K562 (cell line): Measurements from ENCODE around the gene VPS13D. TPM values are rescaled to one million over a fixed set of nuclear protein-coding genes. Genes with fewer than 3 reads are reported as not detected.

Experiments used
- ARID2 ChIP-seq: fragments of 450-650 bp; IDR thresholded peaks from 2 replicates; pipeline ENCODE4 v1.6.1; 2017; ENCODE audit warnings: antibody characterized with exemption, mild to moderate bottlenecking
- CHCHD3 ChIP-seq: fragments of 250-450 bp; sonication (Bioruptor Pico); IDR thresholded peaks from 2 replicates; pipeline ENCODE4 v2.1.2; 2022; ENCODE audit warnings: mild to moderate bottlenecking
- CXXC5 ChIP-seq: fragments of 250-450 bp; sonication (Bioruptor Pico); IDR thresholded peaks from 2 replicates; pipeline ENCODE4 v1.8.0; 2022; ENCODE audit warnings: inconsistent platforms, mild to moderate bottlenecking, moderate library complexity
- ETV6 ChIP-seq, 3 experiments: fragments of 150-350 bp in 1 of 3; sonication (generic) in 1 of 3; formaldehyde crosslinking in 1 of 3; IDR thresholded peaks; 2 replicates each; pipeline versions ENCODE4 v1.6.1 to v1.8.0; 2014 to 2022; ENCODE audit warnings: borderline replicate concordance in 2 of 3, low read depth in 2 of 3, antibody characterized with exemption in 1 of 3, low read length in 1 of 3, mild to moderate bottlenecking in 1 of 3, missing genetic modification reagents in 1 of 3
- FOSL1 ChIP-seq: fragments of 200-800 bp; sonication (Bioruptor generic); conservative IDR thresholded peaks from 2 replicates; pipeline ENCODE4 v1.6.1; 2016; ENCODE audit warnings: missing genetic modification characterization, missing compliant biosample characterization
- FOXA3 ChIP-seq, 2 experiments: fragments of 450-650 bp in 1 of 2; sonication (generic) in 1 of 2; formaldehyde crosslinking; IDR thresholded peaks in 1 of 2; conservative IDR thresholded peaks in 1 of 2; 2 replicates each; pipeline versions ENCODE4 v1.4.0 to v1.8.0; 2020 to 2022; ENCODE audit warnings: mild to moderate bottlenecking in 2 of 2, missing genetic modification reagents in 1 of 2
- GTF2F1 ChIP-seq: IDR thresholded peaks from 2 replicates; pipeline ENCODE4 v1.6.1; 2011; ENCODE audit warnings: low read depth, low read length, improper control_type of control experiment
- JUND ChIP-seq, 2 experiments: IDR thresholded peaks; 2 replicates in 1 of 2; 3 replicates in 1 of 2; pipeline ENCODE4 v1.6.1; 2011; ENCODE audit warnings: borderline replicate concordance in 2 of 2, low read depth in 2 of 2, low read length in 2 of 2, improper control_type of control experiment in 1 of 2, missing biosample characterization in 1 of 2, missing genetic modification characterization in 1 of 2, missing genetic modification reagents in 1 of 2
- NCOA4 ChIP-seq: fragments of 450-650 bp; IDR thresholded peaks from 2 replicates; pipeline ENCODE4 v1.6.1; 2018; ENCODE audit warnings: mild to moderate bottlenecking; ENCODE audit not compliant: partially characterized antibody
- POLR2A ChIP-seq: fragments of 450-650 bp; conservative IDR thresholded peaks from 2 replicates; pipeline ENCODE4 v1.6.1; 2016
- RAD51 ChIP-seq: fragments of 450-650 bp; IDR thresholded peaks from 2 replicates; pipeline ENCODE4 v1.7.1; 2016; ENCODE audit warnings: low read depth, mild to moderate bottlenecking, borderline replicate concordance
- RBM22 ChIP-seq: fragments of 200-400 bp; formaldehyde crosslinking; IDR thresholded peaks from 2 replicates; pipeline ENCODE4 v1.6.1; 2018; ENCODE audit warnings: low read length, low read depth; ENCODE audit not compliant: poor library complexity, severe bottlenecking
- RFX7 ChIP-seq: fragments of 250-450 bp; sonication (Bioruptor Pico); IDR thresholded peaks from 2 replicates; pipeline ENCODE4 v1.5.1; 2021; ENCODE audit warnings: mild to moderate bottlenecking
- VEZF1 ChIP-seq: fragments of 200-800 bp; sonication (Bioruptor generic); IDR thresholded peaks from 2 replicates; pipeline ENCODE4 v1.6.1; 2017; ENCODE audit warnings: missing genetic modification characterization, missing compliant biosample characterization
- ZNF583 ChIP-seq: fragments of 250-450 bp; sonication (Bioruptor Pico); IDR thresholded peaks from 2 replicates; pipeline ENCODE4 v1.4.0; 2020
- ZNF589 ChIP-seq: fragments of 200-800 bp; sonication (Bioruptor generic); IDR thresholded peaks from 2 replicates; pipeline ENCODE4 v1.6.1; 2016; ENCODE audit warnings: low read depth, missing genetic modification characterization, missing compliant biosample characterization
- ZNF639 ChIP-seq, 2 experiments: fragments of 200-800 bp in 1 of 2; sonication (Bioruptor generic) in 1 of 2; sonication (generic) in 1 of 2; formaldehyde crosslinking in 1 of 2; IDR thresholded peaks in 1 of 2; conservative IDR thresholded peaks in 1 of 2; 2 replicates each; pipeline versions ENCODE4 v1.5.0 to v1.6.1; 2016 to 2020; ENCODE audit warnings: missing compliant biosample characterization in 1 of 2, missing genetic modification characterization in 1 of 2, missing genetic modification reagents in 1 of 2
- ZNF76 ChIP-seq: fragments of 250-450 bp; sonication (Bioruptor Pico); IDR thresholded peaks from 2 replicates; pipeline ENCODE4 v1.4.0; 2020; ENCODE audit warnings: mild to moderate bottlenecking, moderate library complexity, borderline replicate concordance
- polyA plus RNA-seq, 8 experiments: library from polyadenylated mRNA; depleted of rRNA in 4 of 8; stranded (reverse) in 5 of 8; unstranded in 3 of 8; fragments of >200 nt; fragmentation: Nextera tagmentation in 2 of 8; fragmentation: Illumina TruSeq in 1 of 8; extraction: Ambion mirVana in 2 of 8; extraction: Trizol in 1 of 8; gene quantifications; 2 replicates each; pipeline versions ENCODE4 v1.2.1 to v1.2.3, GENCODE V29; 2011 to 2014; ENCODE audit warnings: inconsistent platforms in 1 of 8, missing spikeins in 1 of 8
- total RNA-seq, 7 experiments: library from RNA; depleted of rRNA in 6 of 7; stranded (reverse); fragments of >200 nt in 6 of 7; fragmentation: Illumina TruSeq in 2 of 7; extraction: Trizol in 2 of 7; gene quantifications; 2 replicates each; pipeline versions ENCODE4 v1.2.1 to v1.2.3, GENCODE V29; 2011 to 2021; ENCODE audit warnings: low replicate concordance in 1 of 7
- TF ChIP-seq, protein P1 (sequence below): sonication (generic); formaldehyde crosslinking; IDR thresholded peaks from 2 replicates; pipeline ENCODE4 v1.8.0; 2023; ENCODE audit warnings: mild to moderate bottlenecking, missing genetic modification reagents

VPS13D gene
- total and polyA plus RNA-seq, 9 of the 15 experiments (the other 6 are each of a cell fraction or from before 2014, with no cell fraction given): 6.1 to 51.5 (median 38.5) TPM

DNA sequence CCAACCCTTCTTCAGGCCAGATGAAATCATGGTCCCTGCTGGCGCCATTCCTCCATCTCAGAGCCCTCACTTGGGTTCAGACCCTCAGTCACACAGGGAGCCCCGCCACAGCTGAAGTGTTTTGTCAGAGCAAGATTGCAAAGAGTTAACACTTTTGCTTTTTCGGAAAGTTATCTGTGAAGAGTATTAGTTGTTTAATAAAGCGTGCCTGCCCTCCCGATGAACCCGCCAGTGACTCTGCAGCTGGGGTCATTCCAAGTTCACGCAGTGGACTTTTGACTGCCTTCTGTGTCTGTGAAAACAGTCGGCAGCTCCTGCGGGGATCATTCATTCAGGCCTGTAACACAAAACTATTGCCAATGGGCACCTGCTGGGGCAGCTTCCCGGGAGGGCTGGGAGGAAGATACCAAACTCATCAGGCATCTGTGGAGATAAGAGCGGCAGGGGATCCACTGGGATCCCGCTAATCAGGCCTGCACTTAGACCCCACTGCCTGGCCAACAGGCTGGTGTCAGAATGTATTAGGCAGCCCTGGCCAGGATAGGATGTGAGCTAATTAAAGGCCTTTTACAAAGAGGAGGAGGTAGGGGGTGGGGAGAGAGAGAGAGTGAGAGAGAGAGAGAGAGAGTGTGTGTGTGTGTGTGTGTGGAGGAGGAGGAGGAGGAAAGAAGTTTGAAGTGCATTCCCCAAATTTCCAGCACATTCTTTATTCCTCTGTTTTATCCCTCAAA lies 203.7 kb downstream of the VPS13D start (continued):
- TF ChIP-seq ZNF639 (CRISPR knock-in tag; conservative IDR thresholded peaks at IDR 0.05 in 1 of 2, IDR thresholded peaks at IDR 0.05 in 1 of 2): peak in 1 of 2 experiments; percentile 62; a peak in 2 of 4 replicates
- TF ChIP-seq ZNF76 (CRISPR knock-in tag): peak; percentile 14; the same call in 1 of the 2 replicates
- TF ChIP-seq CHCHD3 (CRISPR knock-in tag): no peak
- peak; percentile 87 for TF ChIP-seq NCOA4
- 0 out of 2 replicates have a peak, but pooled peaks have one; percentile 7 for TF ChIP-seq RFX7 (CRISPR knock-in tag)
- TF ChIP-seq ETV6 (IDR thresholded peaks at IDR 0.05; ENCODE audit: borderline replicate concordance in 1 of 2, low read depth in 2 of 2, low read length in 1 of 2): no peak
- no peak for TF ChIP-seq ETV6 (CRISPR knock-in tag; IDR thresholded peaks at IDR 0.05; ENCODE audit: borderline replicate concordance)
- TF ChIP-seq POLR2A: peak; percentile 47; the same call in 1 of the 2 replicates
- TF ChIP-seq CXXC5: peak; percentile 53; the same call in 1 of the 2 replicates
- peak; percentile 53 for TF ChIP-seq VEZF1
- TF ChIP-seq, protein P1, sequence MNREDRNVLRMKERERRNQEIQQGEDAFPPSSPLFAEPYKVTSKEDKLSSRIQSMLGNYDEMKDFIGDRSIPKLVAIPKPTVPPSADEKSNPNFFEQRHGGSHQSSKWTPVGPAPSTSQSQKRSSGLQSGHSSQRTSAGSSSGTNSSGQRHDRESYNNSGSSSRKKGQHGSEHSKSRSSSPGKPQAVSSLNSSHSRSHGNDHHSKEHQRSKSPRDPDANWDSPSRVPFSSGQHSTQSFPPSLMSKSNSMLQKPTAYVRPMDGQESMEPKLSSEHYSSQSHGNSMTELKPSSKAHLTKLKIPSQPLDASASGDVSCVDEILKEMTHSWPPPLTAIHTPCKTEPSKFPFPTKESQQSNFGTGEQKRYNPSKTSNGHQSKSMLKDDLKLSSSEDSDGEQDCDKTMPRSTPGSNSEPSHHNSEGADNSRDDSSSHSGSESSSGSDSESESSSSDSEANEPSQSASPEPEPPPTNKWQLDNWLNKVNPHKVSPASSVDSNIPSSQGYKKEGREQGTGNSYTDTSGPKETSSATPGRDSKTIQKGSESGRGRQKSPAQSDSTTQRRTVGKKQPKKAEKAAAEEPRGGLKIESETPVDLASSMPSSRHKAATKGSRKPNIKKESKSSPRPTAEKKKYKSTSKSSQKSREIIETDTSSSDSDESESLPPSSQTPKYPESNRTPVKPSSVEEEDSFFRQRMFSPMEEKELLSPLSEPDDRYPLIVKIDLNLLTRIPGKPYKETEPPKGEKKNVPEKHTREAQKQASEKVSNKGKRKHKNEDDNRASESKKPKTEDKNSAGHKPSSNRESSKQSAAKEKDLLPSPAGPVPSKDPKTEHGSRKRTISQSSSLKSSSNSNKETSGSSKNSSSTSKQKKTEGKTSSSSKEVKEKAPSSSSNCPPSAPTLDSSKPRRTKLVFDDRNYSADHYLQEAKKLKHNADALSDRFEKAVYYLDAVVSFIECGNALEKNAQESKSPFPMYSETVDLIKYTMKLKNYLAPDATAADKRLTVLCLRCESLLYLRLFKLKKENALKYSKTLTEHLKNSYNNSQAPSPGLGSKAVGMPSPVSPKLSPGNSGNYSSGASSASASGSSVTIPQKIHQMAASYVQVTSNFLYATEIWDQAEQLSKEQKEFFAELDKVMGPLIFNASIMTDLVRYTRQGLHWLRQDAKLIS (CRISPR knock-in tag): 0 out of 2 replicates have a peak, but pooled peaks have one; percentile 43
- no peak for TF ChIP-seq GTF2F1
- TF ChIP-seq RBM22: no peak
- peak; percentile 36; the same call in 1 of the 2 replicates for TF ChIP-seq ZNF589 (CRISPR knock-in tag)
- TF ChIP-seq ZNF583 (CRISPR knock-in tag): peak; percentile 60
- 0 out of 2 replicates have a peak, but pooled peaks have one; percentile 17 for TF ChIP-seq RAD51
- TF ChIP-seq ARID2: peak; percentile 67; the same call in 1 of the 2 replicates
- TF ChIP-seq FOXA3 (CRISPR knock-in tag; conservative IDR thresholded peaks at IDR 0.05 in 1 of 2, IDR thresholded peaks at IDR 0.05 in 1 of 2): no peak
- TF ChIP-seq JUND (IDR thresholded peaks at IDR 0.05; ENCODE audit: borderline replicate concordance, low read depth, low read length): no peak
- peak; percentile 29; the same call in 1 of the 3 replicates for TF ChIP-seq JUND (tag; IDR thresholded peaks at IDR 0.05; ENCODE audit: borderline replicate concordance, low read depth, low read length)
- TF ChIP-seq FOSL1 (tag): 0 out of 2 replicates have a peak, but pooled peaks have one; percentile 19
